SH-SY5Y (cell line): Measurements from ENCODE around the gene GBP7.

Experiments used
- GATA2 ChIP-seq: IDR thresholded peaks from 2 replicates; pipeline ENCODE4 v1.6.1; 2011; ENCODE audit warnings: mild to moderate bottlenecking, low read depth, low read length
- GATA3 ChIP-seq: IDR thresholded peaks from 2 replicates; pipeline ENCODE4 v1.6.1; 2011; ENCODE audit warnings: low read depth, mild to moderate bottlenecking, low read length, moderate library complexity

GRCh38 chr1:89175601-89176256 is at the start of gene GBP7:
- no peak for TF ChIP-seq GATA2
- no peak for TF ChIP-seq GATA3
